Fibroblast of lung (primary cell): ENCODE data around the gene SLC7A5.

Experiments
- EZH2 ChIP-seq: IDR thresholded peaks from 2 replicates; pipeline ENCODE4 v1.5.1; 2012; ENCODE audit warnings: low read length, control low read depth, mild to moderate bottlenecking; ENCODE audit errors: missing control alignments
- TF ChIP-seq, protein P1 (sequence below), 2 donors: IDR thresholded peaks in 1 of 2; conservative IDR thresholded peaks in 1 of 2; 1 replicate in 1 of 2; 2 replicates in 1 of 2; pipeline ENCODE4 v1.5.1; 2011 to 2012; ENCODE audit warnings: low read length in 2 of 2, control low read depth in 1 of 2, inconsistent platforms in 1 of 2, low read depth in 1 of 2, mild to moderate bottlenecking in 1 of 2

DNA sequence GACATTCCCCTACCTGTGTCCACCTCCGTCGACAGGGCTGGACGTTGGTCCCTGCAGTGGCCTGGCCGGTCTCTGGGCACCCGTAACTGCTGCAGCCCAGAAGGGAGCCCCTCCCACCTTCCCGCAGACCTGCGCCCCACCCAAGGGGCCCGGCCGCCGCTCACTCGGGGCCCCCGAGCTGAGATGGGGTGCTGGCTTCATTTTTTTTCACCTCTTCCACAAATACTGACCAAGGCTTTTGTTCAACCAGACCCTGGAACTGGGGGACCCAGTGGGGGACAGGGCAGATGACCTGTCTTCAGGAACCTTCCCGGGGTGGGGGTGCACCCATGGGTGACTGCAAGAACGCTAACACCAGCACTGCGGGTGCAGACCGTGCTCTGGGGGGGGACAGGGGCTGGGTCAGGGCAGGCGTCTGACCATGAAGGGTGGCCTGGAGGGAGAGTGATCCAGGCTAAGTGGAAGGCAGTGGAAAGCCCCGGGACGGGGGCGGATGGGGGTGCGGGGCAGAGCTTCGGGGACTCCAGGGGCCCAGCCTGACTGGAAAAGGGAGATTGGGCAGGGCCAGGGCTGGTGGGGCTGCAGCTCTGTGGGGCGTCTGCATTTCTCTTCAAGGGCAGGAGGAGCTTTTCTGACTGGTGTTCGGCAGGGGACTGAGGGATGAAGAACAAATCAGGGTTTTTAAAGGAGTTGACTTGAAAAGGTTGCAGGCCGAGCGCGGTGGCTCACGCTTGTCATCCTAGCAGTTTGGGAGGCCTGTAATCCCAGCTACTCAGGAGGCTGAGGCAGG is 42.3 kb downstream of the SLC7A5 start:
- TF ChIP-seq, protein P1, sequence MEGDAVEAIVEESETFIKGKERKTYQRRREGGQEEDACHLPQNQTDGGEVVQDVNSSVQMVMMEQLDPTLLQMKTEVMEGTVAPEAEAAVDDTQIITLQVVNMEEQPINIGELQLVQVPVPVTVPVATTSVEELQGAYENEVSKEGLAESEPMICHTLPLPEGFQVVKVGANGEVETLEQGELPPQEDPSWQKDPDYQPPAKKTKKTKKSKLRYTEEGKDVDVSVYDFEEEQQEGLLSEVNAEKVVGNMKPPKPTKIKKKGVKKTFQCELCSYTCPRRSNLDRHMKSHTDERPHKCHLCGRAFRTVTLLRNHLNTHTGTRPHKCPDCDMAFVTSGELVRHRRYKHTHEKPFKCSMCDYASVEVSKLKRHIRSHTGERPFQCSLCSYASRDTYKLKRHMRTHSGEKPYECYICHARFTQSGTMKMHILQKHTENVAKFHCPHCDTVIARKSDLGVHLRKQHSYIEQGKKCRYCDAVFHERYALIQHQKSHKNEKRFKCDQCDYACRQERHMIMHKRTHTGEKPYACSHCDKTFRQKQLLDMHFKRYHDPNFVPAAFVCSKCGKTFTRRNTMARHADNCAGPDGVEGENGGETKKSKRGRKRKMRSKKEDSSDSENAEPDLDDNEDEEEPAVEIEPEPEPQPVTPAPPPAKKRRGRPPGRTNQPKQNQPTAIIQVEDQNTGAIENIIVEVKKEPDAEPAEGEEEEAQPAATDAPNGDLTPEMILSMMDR (conservative IDR thresholded peaks at IDR 0.05 in 1 of 2, IDR thresholded peaks at IDR 0.05 in 1 of 2; ENCODE audit: low read depth in 1 of 2, low read length in 2 of 2): no peak
- no peak for TF ChIP-seq EZH2
